T-helper 22 cell (primary cell): ENCODE measurements around the gene NCBP1.
"Not testable (repeated sequence)": the region's sequence is repeated elsewhere in the genome, so short reads cannot be mapped to it uniquely, and the experiment has no call there.

Experiments used
- DNase-seq: peaks from one replicate; pipeline ENCODE4 v3.0.0-alpha.2; 2020; ENCODE audit warnings: low read depth

NCBP1 gene, protein sequence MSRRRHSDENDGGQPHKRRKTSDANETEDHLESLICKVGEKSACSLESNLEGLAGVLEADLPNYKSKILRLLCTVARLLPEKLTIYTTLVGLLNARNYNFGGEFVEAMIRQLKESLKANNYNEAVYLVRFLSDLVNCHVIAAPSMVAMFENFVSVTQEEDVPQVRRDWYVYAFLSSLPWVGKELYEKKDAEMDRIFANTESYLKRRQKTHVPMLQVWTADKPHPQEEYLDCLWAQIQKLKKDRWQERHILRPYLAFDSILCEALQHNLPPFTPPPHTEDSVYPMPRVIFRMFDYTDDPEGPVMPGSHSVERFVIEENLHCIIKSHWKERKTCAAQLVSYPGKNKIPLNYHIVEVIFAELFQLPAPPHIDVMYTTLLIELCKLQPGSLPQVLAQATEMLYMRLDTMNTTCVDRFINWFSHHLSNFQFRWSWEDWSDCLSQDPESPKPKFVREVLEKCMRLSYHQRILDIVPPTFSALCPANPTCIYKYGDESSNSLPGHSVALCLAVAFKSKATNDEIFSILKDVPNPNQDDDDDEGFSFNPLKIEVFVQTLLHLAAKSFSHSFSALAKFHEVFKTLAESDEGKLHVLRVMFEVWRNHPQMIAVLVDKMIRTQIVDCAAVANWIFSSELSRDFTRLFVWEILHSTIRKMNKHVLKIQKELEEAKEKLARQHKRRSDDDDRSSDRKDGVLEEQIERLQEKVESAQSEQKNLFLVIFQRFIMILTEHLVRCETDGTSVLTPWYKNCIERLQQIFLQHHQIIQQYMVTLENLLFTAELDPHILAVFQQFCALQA

GRCh38 chr9:97632985-97633858 lies at the start of gene NCBP1, which contains the start of gene TSTD2:
Gene NCBP1, plus strand, starts transcription at chr9:97633821. Its CDS starts 61 bp downstream, at chr9:97633882.
Gene TSTD2, minus strand, starts transcription at chr9:97633368. Its CDS starts 5,806 bp downstream, at chr9:97627562.
- peak; percentile 90 for DNase-seq

DNA sequence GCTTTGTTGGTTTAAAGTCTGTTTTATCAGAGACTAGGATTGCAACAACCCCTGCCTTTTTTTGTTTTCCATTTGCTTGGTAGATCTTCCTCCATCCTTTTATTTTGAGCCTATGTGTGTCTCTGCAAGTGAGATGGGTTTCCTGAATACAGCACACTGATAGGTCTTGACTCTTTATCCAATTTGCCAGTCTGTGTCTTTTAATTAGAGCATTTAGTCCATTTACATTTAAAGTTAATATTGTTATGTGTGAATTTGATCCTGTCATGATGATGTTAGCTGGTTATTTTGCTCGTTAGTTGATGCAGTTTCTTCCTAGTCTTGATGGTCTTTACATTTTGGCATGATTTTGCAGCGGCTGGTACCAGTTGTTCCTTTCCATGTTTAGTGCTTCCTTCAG lies 48.8 kb upstream of the NCBP1 start:
- not testable (repeated sequence) for DNase-seq

DNA sequence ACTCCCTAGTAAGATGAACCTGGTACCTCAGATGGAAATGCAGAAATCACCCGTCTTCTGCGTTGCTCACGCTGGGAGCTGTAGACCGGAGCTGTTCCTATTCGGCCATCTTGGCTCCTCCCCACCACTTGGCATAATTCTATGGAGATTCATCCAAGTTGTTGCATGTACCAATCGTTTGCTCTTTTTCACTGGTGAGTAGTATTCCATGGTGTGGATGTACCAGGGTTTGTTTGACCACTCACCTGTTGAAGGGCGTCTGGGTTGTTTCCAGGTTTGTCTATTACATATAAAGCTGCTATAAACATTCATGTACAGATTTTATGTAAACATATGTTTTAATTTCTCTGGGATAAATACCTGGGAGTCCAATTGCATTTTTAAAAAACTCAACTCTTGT lies 46.7 kb upstream of the NCBP1 start:
- not testable (repeated sequence) for DNase-seq

DNA sequence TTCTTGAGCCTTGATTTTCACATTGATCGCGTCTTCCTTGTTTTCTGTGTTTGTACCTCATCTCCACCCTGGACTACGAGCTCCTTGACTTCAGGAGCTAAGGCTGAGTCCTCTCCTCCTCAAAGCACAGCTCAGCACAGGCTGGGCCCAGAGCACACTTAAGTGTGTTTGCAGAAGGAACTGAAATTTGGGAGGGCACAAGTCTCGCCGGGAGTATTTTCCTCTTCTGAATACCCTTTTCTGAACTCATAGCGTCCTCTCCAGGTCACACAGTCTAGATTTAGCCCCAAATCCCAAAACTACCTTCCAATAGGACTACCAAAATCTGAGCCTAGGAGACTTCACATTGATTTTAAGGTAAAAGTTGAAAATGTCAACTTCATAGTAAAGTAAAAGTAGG lies 42.1 kb upstream of the NCBP1 start:
- no peak for DNase-seq

- no peak for DNase-seq
Observed at GRCh38 chr9:97592126-97592525, 41.5 kb upstream of the NCBP1 start.

DNA sequence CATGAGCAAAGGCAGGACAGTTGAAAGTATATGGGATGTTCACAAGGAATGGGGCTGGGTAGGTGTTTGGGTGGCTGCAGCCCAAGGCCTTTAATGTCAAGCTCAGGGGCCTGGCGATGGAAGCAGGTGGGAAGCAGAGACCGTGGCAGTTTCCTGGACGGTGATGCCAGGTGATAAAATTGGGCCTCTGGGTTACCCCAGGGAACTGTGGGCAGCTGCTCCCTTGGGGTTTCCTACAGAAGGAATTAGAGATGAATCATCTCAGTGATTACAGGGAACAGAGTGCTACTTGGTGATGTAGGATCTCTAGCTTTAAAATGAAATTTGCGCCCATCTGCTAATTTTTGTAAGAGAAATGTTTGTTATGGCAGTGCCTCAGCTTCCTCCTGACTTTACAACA lies 39.7 kb upstream of the NCBP1 start:
- no peak for DNase-seq

- no peak for DNase-seq
Observed at GRCh38 chr9:97594381-97594921, 39.2 kb upstream of the NCBP1 start.

DNA sequence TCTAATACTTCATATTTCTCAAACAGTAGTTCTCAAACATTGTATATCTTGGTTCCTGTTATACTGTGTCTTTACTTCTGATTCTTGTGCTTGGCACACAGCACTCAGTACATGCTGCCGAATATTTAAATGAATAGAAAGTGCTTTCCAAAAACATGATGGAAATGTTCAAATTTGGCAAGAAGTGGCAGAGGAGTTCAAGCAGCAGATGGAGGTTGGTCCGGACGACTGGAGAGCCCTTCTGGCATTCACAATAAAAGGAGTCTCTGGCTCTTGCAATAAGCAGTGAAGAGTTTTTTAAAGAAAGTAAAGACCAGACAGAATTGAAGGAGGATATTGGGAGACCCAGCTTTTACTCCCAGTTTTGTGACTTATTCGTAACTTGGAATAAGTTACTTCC lies 36.7 kb upstream of the NCBP1 start:
- DNase-seq, result no peak

GRCh38 chr9:97598461-97599288 lies 34.9 kb upstream of the NCBP1 start:
- DNase-seq, result peak; percentile 31

DNA sequence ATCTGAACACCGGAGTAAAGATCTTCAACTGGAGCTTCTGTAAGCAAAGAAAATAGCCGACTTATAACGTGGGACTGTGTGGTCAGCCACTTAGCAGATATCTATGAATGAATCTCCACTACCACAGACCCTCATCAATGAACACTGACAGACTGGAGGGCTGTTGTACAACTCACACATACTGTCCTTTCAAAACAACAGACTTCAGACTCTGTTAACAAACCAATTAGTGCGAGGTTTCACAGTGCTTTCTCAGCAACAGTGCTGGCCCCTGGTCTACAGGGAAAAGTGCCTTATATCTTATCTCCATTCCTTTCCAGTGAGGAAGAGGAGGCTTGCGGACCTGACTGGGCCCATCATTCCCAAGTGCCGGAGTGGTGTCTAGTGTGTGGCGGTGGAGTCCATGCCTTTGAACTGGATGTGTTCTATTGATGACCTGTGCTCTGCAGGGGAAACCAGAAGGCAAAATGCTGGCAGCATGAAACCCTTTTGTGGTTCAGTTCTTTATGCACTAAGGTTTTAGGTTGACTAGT lies 34.2 kb upstream of the NCBP1 start:
- DNase-seq, result no peak

DNA sequence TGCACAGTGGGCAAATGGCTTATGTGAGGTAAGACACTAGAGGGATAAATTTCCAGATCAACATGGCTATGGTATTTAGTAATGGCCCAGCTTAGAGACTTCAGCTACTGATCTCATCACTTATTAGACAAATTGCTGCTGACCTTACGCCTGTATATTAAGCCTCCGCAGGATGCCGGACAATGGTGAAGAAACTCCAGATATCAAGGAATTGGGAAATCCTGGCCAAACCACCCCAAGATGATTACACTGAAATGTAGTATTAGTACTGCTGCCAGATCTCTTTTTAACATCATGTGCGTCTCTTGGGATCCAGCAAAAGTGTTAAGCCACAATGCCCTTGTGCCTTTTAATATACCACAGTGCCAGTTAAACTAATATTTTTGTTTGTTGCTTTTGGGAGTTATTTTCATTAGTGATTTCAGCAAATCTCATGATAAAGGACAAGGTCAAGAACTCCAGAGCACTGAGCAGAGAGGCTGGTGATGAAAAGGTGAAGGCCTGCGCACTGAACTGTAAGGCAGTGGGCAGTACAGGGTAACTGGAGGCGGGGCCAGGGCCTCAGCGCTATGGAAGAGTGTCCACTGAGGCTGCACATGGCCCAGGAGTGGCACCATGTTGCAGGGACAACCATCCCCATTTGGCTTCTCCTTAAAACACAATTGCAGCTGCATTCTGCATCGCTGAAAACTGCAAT lies 32.9 kb upstream of the NCBP1 start:
- DNase-seq, result no peak

DNA sequence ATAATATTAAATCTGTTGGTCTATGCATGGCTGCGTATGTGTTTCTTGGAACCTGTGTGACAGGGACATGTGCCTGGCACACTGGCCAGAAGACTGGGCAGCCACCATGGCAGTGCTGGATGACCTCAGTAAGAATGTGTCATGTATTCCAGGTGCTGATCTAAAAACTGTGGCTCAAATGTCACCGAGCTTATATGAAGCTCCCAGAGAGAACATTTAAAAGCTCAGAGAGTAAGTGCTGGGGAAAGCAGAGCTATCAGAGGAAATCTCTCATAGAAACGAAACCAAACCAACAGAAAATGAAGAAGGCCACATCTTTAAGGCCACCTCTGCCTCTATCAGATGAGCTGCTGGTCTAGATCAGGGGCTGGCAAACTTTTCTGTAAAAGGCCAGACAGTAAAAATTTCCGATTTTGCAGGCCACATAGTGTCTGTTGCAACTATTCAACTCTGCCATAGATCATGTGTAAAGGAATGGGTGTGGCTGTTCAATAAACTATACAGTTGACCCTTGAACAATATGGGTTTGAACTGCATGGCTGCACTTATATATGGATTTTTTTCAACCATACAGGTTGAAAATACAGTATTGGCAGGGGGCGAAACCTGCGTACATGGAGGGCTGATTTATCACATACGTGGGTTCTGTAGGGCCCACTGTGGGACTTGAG lies 32.3 kb upstream of the NCBP1 start:
- no peak for DNase-seq

DNA sequence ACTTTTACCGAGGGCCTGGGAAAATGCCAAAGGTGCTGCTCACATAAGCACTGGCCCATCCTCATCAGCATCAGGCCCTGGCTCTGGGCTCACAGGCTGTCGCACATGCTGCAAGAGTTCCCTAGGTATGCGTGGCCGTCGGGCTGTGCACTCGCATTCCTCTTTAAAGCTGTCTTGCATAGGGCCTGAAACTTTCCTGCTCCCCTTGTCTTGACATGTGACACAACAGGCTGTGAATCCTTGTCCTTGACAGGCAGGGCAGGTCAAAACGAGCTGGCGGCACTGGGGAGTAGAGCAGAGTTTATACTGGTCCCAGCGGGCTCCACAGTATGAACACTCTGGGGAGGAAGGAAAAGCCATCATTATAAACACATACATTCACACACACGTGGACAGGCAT lies 31.2 kb upstream of the NCBP1 start:
- no peak for DNase-seq

DNA sequence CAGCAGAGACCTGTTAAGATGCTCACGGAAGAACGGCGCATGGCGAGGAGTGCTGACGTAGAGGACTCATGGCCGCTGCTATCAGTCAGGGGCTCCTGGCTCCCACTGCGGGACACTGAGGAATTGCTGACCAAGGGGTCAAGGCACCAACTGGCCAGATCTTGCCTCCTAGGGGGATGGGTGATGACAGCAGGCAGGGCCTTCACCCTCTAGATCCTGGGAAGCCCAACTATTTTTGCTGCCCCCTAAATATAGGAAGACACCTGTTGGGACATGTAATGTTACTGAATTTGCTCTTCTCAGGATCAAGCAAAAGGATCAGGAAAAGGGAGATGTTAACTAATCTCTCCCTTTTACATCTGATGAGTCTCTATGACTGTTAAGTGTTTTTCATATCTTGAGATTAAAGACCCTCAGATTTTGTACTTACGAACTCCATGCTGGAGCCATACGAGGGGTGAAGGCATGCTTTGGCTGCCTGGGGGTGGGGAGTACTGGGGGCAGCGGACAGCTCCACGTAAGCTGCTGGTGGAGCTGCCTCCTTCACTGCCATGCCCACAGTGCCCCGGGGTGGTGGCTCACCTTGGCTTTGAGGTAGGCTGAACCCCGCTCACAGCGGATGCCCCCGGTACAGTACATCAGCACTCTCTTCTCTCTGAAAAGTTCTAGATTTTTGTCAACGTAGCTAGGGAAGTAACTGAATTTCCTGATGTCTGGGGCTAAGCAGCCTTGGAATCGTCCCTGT lies 28.5 kb upstream of the NCBP1 start:
- no peak for DNase-seq

DNA sequence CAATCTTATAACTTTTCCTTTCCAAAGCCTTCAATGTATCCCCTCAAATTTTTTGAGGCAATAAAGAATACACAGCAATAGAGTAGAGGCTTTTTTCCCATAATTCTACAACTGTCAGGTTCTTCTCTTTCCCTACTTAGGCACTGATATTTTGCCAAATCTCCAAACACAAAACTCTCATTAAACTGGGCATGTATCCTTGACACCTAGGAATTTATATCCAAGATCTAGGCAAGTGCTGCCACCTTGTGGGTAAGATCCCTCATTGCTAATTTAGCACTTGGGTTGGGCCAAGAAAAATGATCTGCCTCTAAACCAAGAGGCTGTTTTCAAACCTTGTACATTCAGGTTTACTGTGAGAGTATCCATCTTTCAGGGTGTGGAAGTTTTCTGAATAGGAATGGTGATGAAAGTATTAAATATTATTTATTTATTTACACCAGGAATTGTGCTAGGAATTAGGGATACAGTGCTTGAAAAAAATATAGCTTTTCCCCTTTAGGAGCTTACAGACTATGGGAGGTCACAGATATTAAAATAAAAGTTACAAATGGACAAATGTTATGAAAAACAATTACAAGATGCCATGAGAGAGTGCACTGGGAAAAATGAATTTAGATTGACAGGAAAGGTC lies 18.1 kb upstream of the NCBP1 start:
- no peak for DNase-seq

GRCh38 chr9:97617939-97618416 lies 15.6 kb upstream of the NCBP1 start:
- DNase-seq, result no peak

DNA sequence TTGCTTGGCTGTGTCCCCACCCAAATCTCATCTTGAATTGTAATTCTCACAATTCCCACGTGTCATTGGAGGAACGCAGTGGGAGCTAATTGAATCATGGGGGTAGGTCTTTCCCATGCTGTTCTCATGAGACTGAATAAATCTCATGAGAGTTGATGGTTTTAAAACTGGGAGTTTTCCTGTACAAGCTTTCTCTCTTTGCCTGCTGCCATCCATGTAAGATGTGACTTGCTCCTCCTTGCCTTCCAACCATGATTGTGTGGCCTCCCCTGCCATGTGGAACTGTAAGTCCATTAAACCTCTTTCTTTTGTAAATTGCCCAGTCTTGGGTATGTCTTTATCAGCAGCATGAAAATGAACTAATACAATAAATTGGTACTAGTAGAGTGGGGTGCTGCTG lies 13.6 kb upstream of the NCBP1 start:
- not testable (repeated sequence) for DNase-seq

DNA sequence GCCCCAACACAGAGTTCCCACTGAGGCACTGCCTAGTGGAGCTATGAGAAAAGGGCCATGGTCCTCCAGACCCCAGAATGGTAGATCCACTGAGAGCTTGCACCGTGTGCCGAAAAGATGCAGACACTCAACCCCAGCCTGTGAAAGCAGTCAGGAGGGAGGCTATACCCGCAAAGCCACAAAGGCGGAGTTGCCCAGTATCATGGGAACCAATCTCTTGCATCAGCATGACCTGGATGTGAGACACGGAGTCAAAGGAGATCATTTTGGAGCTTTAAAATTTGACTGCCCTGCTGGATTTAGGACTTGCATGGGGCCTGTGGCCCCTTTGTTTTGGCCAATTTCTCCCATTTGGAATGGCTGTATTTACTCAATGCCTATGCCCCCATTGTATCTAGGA lies 11.1 kb upstream of the NCBP1 start:
- DNase-seq, result not testable (repeated sequence)
